ENCODE measurements around the gene CHST11.

The CHST11 gene

DNA sequence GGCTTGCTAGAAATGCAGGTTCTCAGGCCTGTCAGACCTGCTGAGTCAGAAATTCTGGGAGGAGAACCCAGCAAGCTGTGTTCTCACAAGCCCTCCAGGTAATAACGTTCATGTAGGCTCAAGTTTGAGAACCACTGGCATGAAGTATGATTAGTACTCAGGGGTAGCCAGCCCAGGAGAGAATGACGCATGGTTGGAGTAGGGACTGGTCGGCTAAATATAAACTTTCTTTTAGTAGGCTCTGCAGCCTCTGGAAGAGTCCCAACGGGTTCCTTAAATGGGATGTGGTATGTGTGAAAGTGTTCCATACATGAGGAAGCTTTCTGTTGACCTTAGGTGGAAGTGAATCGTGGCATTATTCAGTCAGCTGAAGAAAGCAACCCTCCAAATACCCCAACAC is 292.0 kb downstream of the CHST11 start:
- DNase-seq, result peak; percentile 32

DNA sequence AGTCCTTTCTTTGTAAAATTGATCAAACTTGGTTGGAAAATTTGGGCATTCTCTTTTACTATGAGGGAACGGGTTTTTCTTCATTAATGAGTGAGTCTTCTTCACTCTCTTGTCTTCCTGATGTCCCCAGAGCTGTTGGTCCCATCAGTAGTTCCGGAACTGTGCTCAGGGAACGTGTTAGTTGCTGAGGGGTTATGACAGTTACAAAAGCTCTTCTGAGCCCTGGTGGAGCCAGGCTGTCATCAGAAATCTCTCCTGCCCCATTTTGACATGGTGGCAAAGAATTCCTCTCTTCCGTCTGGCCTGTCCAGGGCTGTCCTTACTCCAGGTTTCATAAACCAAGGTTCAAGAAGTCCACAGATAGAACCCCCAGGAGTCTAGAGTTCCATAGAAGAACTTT is 292.8 kb downstream of the CHST11 start:
- DNase-seq, result peak; percentile 4

DNA sequence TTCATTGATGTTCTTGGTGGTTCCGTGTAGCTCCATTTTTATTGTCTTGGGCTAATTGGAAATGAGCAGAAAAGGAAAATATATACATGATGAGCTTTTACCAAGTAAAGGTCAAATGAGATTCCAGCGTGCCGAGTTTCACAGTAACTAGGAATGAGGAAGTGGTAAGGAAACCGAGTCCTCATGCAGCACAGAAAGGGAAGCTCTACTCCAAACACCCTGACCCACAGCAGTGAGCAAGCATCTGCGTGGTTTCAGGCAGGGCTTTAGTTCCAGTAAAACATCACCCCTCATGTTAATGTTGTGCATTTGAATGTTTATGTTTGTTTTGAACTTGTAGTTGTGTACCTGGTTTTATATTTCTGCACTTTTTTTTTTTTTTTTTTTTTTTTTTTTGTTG is 293.3 kb downstream of the CHST11 start:
- DNase-seq, result peak; percentile 43

DNA sequence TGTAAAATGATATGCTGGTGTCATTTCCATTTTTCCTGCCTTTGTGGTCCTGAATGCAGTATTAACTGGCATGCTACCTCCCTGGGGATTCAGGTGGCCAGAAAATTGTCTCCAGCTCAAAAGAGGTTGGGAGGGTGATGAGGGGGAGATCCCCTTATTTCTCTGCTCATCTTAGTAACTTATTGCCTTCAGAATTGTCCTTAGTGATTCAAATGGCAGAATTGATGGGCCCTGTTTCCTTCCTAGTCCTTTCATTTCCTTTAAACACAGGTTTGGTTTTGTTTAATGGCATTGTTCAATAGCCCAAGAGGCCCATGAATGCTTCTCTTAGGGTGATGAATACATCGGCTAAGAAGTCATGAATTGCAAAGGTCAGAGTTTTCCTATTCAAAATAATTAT is 294.4 kb downstream of the CHST11 start:
- no peak for DNase-seq

DNA sequence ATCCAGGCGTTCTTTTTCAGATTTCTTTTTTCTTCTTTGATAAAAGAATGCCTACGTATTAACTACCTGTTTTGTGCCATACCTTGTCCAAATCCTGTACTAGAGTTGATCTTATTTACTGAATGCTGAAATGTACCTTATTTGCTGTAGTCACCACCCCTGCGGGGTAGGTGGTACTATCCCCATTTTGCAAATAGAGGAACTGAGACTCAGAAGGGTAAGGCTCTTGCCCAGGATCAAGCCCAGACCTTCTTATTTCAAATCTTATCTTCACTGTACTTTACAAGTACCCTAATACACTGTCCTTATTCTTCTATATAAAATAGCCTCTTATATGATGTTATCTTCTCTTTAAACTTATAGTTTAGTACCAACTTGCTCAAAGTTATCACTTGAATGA is 294.8 kb downstream of the CHST11 start:
- no peak for DNase-seq

DNA sequence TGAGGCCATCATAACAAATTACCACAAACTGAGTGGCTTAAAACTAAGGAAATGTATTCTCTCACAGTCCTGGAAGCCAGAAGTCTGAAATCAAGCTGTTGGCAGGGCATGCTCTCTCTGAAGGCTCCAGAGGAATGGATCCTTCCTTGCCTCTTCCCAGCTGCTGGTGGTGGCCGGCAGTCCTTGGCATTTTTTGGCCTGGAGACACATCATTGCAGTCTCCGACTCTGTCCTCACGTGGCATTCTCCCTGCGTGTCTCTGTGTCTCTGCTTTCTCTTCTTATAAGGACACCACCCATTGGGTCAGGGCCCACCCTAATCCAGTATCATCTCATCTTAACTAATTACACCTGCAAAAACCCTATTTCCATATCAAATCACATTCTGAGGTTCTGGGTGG is 295.3 kb downstream of the CHST11 start:
- DNase-seq, result no peak

DNA sequence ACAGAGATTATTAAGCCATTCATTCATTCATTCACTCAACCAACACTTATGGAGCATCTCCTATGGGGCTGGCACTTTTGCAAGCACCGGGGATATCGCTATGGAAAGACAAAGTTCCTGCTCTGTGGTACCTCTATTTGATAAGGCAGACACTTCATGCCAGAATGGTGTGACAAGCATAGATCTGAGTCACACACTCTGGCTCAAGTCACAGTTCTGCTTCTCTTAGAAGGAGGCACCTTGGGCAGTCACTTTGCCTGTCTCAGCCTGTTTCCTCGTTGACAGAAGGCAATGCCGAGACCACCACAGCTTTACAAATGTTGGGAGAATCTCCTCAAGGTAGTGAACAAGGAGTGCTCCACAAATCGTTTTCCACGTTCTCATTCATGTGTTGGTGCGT is 296.1 kb downstream of the CHST11 start:
- no peak for DNase-seq

DNA sequence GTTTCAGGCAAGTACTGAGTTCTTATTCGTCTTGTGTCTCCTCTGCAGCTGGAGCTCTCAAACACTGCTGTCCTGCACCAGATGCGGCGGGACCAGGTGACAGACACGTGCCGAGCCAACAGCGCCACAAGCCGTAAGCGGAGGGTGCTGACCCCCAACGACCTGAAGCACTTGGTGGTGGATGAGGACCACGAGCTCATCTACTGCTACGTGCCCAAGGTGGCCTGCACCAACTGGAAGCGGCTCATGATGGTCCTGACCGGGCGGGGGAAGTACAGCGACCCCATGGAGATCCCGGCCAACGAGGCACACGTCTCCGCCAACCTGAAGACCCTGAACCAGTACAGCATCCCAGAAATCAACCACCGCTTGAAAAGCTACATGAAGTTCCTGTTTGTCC is 300.2 kb downstream of the CHST11 start:
- no peak for DNase-seq

DNA sequence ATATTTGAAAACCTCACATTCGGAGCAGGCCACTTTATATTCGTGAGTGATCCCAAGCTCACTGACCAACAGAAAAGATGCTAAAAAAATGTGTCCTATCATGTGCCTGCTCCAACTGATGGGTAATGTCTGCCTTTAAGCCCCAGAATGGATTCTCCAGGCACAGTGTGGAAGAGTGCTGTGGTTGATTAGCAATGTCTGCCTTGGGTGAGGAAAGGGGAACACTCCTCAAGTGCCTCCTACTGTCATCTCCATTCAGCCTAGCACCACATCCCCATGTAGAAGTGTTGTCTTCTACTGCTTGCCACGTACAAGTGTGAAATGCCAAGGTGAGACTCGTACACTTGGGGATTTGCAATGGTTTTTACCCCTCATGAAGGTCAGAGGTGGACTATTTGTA is 302.0 kb downstream of the CHST11 start:
- no peak for DNase-seq

DNA sequence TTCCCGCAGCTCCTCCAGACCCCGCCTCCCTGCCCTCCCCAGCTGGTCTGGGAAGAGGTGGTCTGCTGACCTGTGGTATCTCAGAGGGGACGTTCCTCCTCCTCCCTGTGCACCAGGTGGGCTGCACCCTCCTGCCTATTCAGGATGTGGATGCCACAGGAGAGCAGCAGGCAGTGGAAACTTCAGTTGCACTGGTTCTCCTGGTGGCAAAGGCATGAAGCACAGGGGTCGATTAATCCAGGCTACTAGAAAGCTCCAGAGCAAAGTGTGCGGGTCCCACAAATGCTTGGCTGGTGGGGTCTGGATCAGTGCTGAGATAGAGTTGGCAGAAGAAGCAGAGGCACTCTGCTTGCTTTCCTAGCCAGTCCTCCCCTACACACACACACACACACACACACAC is 304.3 kb downstream of the CHST11 start:
- no peak for DNase-seq

DNA sequence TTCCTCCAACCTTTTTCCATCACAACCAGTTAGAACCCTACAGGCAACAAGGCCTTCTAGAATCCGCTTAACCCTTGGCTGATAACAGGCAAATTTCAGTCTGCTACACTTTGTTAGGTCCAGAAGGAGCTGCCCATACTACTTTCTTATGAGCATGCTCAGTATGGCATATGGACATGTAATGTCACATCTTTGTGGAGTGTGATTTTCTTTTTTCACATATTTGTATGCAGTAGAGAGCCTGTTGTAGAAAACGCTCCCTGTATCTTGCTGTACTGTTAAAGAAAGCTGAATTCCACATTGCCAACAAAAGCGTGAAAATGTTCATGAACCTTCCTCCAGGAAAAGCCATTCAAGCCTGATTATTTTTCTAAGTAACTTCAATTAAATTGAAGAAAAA is 304.9 kb downstream of the CHST11 start:
- no peak for DNase-seq

DNA sequence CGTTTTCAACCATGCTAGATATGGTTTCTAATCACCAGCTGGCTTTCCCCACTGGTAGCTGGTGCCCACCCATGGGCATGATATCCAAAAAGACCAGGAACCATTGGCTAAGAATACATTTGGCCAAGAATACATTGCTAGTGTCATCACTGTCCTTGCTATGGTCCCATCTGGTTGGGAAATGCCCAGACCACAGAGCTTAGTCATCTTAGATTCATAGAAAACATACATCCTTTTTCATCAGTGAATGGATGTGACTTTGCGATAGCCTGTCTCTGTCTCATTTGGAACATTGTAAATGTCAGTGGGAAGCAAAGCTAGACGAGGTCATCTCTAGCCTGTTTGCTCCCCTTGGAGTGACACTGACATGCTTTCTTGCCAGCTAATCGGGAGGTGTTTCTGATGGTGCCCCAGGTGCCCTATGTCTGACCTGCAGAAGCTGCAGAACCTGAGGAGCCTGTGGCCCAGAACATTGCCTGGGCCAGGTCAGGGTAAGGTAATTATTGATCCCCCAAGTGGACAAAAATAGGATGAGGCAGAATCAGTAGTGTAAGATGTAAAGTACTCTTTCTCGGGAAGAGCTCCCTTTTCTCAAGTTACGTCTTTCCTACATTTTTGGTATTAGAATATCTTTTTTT is 306.5 kb downstream of the CHST11 start:
- DNase-seq, result no peak

DNA sequence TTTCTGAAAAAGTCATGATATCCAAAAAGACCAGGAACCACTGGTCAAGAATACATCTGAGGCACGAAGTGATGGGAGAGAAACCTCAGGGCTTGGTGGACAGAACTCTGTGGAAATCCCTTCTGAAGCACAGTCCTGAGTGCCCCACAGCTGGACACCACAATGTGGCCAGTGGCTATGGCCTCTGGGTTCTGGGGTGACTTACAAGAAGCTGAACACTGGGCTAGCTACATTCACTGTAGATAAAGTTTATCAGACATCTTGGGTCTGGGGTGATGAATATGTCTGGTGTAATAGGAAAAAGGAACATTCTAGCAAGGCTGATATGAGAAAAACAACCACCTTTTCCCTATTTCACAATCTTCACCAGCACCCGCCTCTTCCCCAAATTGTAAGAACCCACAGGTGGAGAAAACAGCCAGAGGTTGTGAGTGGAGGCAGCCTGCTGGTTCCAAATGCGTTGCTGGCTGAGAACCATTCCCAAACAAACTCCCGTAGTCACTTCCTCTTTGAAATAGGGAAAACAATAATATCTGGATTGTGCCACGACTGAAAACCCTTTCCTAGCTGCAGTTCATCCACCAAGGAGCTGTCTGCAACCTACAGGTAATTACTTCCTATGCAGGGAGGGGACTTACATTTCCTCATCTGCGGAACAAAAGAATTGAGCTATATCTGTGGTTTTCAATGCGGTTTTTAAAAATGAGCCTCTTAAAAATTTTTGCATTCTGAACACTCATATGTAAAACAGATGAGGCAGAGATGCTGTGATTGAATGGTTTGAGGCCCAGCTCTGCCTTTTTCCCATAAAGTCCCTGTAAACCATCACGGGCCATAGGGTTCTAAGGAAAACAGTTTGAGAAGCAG is 307.7 kb downstream of the CHST11 start:
- no peak for DNase-seq

DNA sequence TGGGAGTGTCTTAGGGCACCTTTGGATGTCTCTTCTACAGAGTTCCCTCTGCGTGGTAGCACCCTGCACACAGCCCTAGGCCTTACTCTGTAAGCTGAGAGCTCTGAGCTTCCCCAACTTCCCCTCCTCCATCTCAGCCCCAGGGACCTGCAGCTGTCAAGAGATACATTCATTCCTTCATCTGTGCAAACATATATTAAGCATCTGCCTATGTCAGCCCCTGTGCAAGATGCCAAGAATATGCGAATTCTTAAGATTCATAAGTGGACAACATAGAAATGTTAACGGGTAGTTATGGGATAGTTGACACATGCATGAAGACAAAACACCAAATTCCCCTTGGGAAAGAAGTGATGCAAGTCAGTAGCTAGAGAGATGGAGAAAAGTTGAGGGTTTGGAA is 310.5 kb downstream of the CHST11 start:
- no peak for DNase-seq

DNA sequence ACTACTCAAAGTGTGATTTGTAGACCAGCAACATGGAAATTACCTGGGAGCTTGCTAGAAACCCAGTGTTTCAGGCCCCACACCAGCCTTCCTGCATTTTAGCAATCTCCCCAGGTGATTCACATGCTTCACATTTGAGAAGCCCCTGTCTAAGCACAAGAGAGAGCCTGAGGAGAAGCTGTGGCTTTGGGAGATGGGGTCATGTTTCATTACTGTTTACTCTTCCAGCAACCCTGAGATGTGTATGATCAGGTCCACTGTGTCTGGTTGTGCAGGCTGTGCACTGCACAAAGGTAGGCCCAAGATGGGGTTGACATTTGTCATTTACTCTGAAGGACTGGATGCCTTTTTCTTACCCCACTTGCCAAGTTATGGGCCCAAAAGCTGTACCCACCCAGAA is 311.3 kb downstream of the CHST11 start:
- no peak for DNase-seq

DNA sequence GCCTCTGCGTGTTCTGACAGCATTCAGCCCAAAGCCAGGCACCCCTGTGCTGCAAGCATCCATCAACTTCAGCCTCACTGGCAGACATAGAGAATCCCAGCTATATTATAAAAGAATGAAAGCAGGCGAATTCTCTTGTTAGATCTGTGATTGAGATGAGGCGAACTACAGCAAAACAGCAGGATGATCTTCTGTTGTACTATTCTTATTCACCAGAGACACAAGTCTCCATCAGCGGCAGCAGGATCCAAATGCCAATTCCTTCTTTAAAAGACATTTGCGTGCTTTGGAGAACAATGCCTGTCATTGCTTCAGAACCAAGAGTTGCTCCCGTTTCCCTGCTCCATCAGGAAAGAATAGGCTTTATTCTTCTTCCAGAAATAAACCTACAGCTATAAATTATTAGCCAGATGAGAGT is 312.4 kb downstream of the CHST11 start:
- DNase-seq, result no peak

DNA sequence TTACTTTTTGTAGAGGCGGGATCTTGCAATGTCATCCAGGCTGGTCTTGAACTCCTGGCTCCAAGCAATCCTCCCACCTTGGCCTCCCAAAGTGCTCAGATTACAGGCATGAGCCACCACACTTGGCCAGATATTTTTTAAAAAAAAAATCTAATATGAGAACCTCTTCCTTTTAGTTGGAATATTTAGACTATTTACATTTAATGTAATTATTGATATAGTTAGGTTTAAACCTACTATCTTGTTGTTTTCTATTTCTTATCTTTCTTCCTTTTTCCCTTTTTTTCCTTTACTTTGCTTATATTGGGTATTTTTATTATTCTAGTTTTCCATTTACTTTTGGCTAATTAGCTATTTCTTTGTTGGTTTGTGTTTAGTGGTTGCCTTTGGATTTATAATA is 315.6 kb downstream of the CHST11 start:
- no peak for DNase-seq

DNA sequence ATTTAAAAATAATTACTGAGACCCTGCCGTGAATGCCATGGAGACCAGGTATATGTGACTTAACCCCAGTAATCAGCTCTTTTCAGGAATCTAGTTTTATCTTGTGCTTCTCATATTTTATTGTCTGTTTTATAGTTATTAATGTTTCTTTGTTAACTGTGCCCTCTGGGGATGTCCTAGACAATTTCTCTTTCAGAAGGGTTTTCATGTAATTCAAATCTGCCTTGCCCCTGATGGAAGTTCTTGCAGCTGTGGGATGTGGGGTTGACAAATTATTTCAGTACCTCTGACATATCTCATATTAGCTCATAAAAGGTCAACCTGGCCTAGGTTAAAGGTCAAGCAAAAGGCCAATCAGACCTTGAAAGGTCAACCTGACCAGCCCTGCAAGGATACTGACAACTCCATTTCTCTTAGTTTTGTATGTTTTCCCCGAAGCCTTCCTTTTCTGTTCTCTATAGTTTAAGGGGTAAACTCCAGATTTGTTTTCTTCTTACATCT is 319.0 kb downstream of the CHST11 start:
- DNase-seq, result no peak

DNA sequence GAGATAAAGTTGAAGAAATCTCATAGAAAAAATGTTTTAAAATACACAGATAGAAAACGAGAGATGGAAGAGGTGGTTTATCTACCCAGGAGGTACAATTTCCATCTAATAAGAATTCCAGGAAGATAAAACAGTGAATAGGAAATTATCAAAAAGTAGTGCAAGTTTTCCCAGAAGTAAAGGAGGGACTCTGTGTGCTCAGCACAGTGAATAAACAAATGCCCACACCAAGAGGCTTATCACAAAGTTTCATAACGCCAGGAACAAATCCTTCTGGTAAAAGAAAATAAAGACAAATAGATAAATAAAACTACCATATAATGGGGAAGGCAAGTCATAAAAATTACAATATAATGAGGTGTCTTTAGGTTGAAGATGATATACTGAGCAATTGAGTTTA is 322.4 kb downstream of the CHST11 start:
- DNase-seq, result no peak

DNA sequence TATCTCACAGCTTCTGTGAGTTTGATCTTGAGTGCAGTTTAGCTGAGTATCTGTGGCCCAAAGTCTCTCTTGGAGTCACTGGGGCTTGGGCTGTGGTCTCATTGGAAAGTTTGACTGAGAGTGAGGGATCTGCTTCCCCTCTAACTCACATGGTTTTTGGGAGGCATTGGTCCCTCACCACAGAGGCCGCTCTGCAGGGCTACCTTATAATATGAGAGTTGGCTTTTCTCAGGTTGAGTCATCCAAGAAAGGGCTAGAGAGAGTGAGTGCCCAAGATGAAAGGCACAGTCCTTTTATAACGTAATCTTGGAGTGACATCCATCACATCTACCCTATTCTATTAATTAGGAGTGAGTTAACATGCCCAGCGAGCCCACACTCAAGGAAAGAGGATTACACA is 325.5 kb downstream of the CHST11 start:
- no peak for DNase-seq

DNA sequence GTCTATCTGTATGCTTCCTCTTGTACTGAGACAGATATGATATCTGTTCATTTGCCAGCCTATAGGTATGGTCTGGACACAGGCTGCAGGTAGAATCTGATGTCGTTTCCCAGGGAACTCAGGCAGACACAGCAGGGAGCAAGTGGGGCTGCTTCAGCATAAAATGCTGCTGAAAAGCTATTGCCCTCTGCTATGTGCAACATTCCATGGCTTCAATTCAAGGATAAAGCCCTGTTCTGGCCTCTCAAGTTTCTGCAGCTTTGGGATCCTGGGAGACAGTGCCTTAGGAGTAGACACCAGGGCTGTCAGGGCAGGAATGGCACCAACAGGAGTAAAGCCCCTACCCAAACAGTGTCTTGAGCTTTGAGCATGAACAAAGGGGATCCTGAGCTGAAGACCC is 327.8 kb downstream of the CHST11 start:
- DNase-seq, result no peak

DNA sequence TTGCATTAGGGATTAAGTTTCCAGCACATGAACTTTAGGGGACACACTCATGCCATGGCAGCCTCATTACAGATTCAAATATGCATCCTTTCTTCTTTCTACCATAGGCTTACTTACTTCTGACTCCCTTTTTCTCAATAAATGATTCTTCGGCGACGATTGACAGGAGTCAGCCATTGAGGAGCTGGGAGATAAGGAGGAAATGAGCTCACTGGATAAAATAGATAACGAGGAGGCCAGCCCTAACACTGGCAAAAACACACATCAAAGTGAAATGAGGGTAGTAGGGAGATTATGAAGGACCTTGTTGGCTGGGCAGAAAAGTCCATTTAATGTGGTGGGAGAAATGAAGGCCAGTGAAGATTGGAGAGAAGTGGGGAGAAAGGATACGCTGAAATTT is 329.1 kb downstream of the CHST11 start:
- no peak for DNase-seq

DNA sequence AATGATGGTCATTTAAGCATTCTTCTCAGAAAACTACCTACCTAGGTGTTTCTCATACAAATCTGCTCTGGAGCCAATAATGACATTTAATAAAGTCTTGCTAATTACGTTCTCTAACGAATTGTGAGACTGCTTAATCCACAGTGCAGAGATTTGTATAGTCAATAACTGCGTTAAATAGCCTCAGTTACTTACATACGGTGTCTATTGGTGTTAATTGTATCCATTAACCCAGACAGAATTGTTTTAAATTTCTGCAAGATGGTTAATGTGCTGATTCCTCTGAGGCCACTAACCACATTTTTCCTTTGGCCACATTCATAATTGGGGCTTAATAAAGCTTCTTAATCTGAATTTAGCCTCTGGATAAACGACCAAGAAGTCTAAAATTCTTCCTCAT is 329.6 kb downstream of the CHST11 start:
- no peak for DNase-seq

DNA sequence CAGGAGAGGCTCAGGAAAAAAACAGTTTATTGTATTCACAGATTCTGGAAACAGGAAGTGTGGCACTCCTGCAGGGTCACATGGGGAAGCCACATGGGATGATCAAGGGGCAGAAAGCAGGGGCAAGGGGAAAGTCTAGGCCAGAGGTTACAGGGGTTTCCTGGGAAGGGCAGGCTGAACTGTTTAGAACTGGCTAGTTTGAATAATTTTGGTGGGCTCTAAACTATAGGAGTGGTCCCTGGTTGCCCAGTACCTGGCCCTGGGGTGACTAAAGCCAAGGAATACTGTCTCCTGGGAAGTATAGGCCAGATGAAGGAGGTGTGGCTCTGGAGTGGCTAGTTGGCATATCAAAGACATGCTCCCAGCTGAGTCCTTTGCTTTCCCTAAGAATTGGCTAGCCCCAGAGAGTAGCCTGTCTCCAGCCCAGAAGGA is 332.1 kb downstream of the CHST11 start:
- DNase-seq, result no peak

All from activated CD8-positive, alpha-beta memory T cell treated with anti-CD3 and anti-CD28 coated beads, Interleukin-2, amount 50 U/mL, for 48 hours (primary cell).